ENCODE data around the gene DLX4. TPM values are rescaled to one million over a fixed set of nuclear protein-coding genes. Genes with fewer than 3 reads are reported as not detected.

The DLX4 gene
- total RNA-seq, 1 experiment from 2014 or later = 1.3 TPM

DNA sequence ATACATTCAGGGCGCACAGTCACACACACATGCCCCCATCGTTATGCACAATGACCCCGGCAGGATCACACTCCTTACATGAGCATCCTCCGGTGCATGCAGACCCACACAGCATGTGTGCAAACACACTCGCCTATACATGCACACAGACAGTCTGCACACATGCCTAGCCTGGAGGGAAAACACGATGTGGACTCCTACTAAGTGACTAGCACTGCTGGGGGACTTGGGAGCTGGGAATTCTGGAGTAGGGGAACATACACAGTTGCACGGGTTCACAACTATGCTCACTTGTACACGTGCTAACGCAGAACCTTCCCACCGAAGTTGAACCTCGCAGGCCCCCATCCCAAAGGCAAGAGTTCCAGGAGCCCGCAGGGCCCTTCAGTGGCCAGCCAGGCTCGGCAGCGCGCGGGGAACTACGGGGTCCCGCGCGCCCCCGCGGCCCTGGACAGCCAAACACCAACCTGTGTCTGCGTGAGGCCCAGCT lies 24.0 kb downstream of the DLX4 start:
- ATAC-seq (no peak), DNase-seq (ENCODE audit: low spot score) (no peak)
- H3K36me3 Mint-ChIP-seq = no peaks in the 10 kb centered on the region
- CTCF ChIA-PET = interaction anchor here (0.6 to 8.1 kb wide), 15 partner anchors 9 to 427 kb away, joined by 3 to 269 read pairs (median 4); partner anchors contain the start of gene DLX4
- H3K27ac Mint-ChIP-seq = no peak overlapping the region
- POLR2A ChIA-PET = interaction anchor here (0.8 to 1.6 kb wide), 3 partner anchors 24 to 127 kb away, joined by 3 to 5 read pairs (median 4); partner anchors contain the start of gene DLX4
- TF ChIP-seq, protein P1, sequence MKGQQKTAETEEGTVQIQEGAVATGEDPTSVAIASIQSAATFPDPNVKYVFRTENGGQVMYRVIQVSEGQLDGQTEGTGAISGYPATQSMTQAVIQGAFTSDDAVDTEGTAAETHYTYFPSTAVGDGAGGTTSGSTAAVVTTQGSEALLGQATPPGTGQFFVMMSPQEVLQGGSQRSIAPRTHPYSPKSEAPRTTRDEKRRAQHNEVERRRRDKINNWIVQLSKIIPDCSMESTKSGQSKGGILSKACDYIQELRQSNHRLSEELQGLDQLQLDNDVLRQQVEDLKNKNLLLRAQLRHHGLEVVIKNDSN (CRISPR knock-in tag; IDR thresholded peaks at IDR 0.05) = 0 out of 2 replicates have a peak, but pooled peaks have one; percentile 23
- TF ChIP-seq, protein P2, sequence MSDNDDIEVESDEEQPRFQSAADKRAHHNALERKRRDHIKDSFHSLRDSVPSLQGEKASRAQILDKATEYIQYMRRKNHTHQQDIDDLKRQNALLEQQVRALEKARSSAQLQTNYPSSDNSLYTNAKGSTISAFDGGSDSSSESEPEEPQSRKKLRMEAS (CRISPR knock-in tag; IDR thresholded peaks at IDR 0.05) = peak; percentile 70; the same call in 1 of the 2 replicates
- TF ChIP-seq RELA (CRISPR knock-in tag; IDR thresholded peaks at IDR 0.05; ENCODE audit: borderline replicate concordance) (no peak), ESRRA (CRISPR knock-in tag; IDR thresholded peaks at IDR 0.05; ENCODE audit: borderline replicate concordance) (no peak), ELF4 (CRISPR knock-in tag; IDR thresholded peaks at IDR 0.05; ENCODE audit: low read depth) (no peak), MXD4 (CRISPR knock-in tag; IDR thresholded peaks at IDR 0.05; ENCODE audit: borderline replicate concordance) (no peak), TEAD1 (CRISPR knock-in tag; IDR thresholded peaks at IDR 0.05) (0 out of 2 replicates have a peak, but pooled peaks have one; percentile 12)
- TF ChIP-seq, protein P3, sequence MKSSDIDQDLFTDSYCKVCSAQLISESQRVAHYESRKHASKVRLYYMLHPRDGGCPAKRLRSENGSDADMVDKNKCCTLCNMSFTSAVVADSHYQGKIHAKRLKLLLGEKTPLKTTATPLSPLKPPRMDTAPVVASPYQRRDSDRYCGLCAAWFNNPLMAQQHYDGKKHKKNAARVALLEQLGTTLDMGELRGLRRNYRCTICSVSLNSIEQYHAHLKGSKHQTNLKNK (CRISPR knock-in tag; IDR thresholded peaks at IDR 0.05) = no peak
- TF ChIP-seq, protein P4, sequence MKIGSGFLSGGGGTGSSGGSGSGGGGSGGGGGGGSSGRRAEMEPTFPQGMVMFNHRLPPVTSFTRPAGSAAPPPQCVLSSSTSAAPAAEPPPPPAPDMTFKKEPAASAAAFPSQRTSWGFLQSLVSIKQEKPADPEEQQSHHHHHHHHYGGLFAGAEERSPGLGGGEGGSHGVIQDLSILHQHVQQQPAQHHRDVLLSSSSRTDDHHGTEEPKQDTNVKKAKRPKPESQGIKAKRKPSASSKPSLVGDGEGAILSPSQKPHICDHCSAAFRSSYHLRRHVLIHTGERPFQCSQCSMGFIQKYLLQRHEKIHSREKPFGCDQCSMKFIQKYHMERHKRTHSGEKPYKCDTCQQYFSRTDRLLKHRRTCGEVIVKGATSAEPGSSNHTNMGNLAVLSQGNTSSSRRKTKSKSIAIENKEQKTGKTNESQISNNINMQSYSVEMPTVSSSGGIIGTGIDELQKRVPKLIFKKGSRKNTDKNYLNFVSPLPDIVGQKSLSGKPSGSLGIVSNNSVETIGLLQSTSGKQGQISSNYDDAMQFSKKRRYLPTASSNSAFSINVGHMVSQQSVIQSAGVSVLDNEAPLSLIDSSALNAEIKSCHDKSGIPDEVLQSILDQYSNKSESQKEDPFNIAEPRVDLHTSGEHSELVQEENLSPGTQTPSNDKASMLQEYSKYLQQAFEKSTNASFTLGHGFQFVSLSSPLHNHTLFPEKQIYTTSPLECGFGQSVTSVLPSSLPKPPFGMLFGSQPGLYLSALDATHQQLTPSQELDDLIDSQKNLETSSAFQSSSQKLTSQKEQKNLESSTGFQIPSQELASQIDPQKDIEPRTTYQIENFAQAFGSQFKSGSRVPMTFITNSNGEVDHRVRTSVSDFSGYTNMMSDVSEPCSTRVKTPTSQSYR (CRISPR knock-in tag; IDR thresholded peaks at IDR 0.05) = 0 out of 2 replicates have a peak, but pooled peaks have one; percentile 23
- TF ChIP-seq, protein P5, sequence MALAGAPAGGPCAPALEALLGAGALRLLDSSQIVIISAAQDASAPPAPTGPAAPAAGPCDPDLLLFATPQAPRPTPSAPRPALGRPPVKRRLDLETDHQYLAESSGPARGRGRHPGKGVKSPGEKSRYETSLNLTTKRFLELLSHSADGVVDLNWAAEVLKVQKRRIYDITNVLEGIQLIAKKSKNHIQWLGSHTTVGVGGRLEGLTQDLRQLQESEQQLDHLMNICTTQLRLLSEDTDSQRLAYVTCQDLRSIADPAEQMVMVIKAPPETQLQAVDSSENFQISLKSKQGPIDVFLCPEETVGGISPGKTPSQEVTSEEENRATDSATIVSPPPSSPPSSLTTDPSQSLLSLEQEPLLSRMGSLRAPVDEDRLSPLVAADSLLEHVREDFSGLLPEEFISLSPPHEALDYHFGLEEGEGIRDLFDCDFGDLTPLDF (CRISPR knock-in tag; IDR thresholded peaks at IDR 0.05) = peak; percentile 35; the same call in 1 of the 2 replicates
- TF ChIP-seq, protein P6, sequence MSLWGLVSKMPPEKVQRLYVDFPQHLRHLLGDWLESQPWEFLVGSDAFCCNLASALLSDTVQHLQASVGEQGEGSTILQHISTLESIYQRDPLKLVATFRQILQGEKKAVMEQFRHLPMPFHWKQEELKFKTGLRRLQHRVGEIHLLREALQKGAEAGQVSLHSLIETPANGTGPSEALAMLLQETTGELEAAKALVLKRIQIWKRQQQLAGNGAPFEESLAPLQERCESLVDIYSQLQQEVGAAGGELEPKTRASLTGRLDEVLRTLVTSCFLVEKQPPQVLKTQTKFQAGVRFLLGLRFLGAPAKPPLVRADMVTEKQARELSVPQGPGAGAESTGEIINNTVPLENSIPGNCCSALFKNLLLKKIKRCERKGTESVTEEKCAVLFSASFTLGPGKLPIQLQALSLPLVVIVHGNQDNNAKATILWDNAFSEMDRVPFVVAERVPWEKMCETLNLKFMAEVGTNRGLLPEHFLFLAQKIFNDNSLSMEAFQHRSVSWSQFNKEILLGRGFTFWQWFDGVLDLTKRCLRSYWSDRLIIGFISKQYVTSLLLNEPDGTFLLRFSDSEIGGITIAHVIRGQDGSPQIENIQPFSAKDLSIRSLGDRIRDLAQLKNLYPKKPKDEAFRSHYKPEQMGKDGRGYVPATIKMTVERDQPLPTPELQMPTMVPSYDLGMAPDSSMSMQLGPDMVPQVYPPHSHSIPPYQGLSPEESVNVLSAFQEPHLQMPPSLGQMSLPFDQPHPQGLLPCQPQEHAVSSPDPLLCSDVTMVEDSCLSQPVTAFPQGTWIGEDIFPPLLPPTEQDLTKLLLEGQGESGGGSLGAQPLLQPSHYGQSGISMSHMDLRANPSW (CRISPR knock-in tag; conservative IDR thresholded peaks at IDR 0.05; ENCODE audit: low read depth) = no peak
- no peaks in the 10 kb centered on the region for H3K9me3 Mint-ChIP-seq
- peaks cover 32% of the 10 kb centered on the region for H3K4me1 Mint-ChIP-seq
- peaks cover 99% of the 10 kb centered on the region for H3K27me3 Mint-ChIP-seq (ENCODE audit: low read depth)
- peak overlapping the region; percentile 61 for H3K4me3 Mint-ChIP-seq

DNA sequence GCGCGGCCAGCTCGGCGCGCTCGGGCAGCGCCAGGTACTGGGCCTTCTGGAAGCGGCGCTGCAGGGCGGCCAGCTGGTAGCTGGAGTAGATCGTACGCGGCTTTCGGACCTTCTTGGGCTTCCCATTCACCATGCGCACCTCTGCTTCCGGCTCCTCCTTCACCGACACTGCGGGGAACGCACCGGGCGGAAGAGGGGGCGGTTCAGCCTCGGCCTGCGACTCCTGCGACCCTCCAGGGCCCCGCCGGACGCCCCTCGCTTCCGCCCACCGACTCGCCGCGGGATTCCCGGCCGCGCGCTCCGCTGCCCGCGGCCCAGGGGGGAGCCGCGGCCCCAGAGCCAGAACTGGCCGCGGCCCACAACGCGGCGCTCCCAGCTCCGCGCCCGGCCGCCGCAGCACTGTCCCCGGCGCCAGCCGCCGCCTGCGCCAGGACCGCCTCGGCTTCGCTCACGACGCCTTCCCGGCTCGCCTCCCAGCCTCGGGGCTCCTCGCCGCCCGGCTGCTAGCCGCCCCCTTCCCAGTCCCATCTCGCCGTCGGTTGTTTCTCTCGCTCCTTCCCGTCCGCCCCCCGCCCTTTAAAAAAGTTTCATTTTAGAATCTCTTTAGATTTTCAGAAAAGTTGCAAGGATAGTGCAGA lies 24.6 kb downstream of the DLX4 start:
- POLR2A ChIA-PET = interaction anchor here (0.5 to 1.6 kb wide), 4 partner anchors 25 to 127 kb away, joined by 3 to 5 read pairs (median 4); partner anchors contain the start of gene DLX4
- no peaks in the 10 kb centered on the region for H3K9me3 Mint-ChIP-seq
- H3K36me3 Mint-ChIP-seq = no peaks in the 10 kb centered on the region
- peak overlapping the region; percentile 72 for H3K4me3 Mint-ChIP-seq
- H3K4me1 Mint-ChIP-seq = peaks cover 30% of the 10 kb centered on the region
- no peak overlapping the region for H3K27ac Mint-ChIP-seq
- DNase-seq (ENCODE audit: low spot score) = peak; percentile 55
- ATAC-seq = peak; percentile 20
- CTCF ChIA-PET = interaction anchor here (0.8 to 8.1 kb wide), 18 partner anchors 10 to 206 kb away, joined by 3 to 269 read pairs (median 4); partner anchors contain the start of gene DLX4
- peaks cover 95% of the 10 kb centered on the region for H3K27me3 Mint-ChIP-seq (ENCODE audit: low read depth)
- TF ChIP-seq ZNF219 (CRISPR knock-in tag; IDR thresholded peaks at IDR 0.05; ENCODE audit: borderline replicate concordance) (no peak), FOXJ3 (CRISPR knock-in tag; IDR thresholded peaks at IDR 0.05; ENCODE audit: borderline replicate concordance) (no peak), FOXK1 (CRISPR knock-in tag; IDR thresholded peaks at IDR 0.05) (peak; percentile 58), ETV6 (CRISPR knock-in tag; IDR thresholded peaks at IDR 0.05) (peak; percentile 61; the same call in 1 of the 2 replicates), TCF7 (CRISPR knock-in tag; IDR thresholded peaks at IDR 0.05; ENCODE audit: low read depth) (no peak)
- TF ChIP-seq, protein P7, sequence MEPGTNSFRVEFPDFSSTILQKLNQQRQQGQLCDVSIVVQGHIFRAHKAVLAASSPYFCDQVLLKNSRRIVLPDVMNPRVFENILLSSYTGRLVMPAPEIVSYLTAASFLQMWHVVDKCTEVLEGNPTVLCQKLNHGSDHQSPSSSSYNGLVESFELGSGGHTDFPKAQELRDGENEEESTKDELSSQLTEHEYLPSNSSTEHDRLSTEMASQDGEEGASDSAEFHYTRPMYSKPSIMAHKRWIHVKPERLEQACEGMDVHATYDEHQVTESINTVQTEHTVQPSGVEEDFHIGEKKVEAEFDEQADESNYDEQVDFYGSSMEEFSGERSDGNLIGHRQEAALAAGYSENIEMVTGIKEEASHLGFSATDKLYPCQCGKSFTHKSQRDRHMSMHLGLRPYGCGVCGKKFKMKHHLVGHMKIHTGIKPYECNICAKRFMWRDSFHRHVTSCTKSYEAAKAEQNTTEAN (CRISPR knock-in tag; IDR thresholded peaks at IDR 0.05) = no peak
- TF ChIP-seq, protein P2 (CRISPR knock-in tag; IDR thresholded peaks at IDR 0.05) = peak; percentile 70
- TF ChIP-seq, protein P4 (CRISPR knock-in tag; IDR thresholded peaks at IDR 0.05) = 0 out of 2 replicates have a peak, but pooled peaks have one; percentile 3
